ENCODE results near the gene FAM222B. TPM values are rescaled to one million over a fixed set of nuclear protein-coding genes. Genes with fewer than 3 reads are reported as not detected.

The FAM222B gene
- total RNA-seq, 1 donor from 2014 or later, result 7.1 TPM

DNA sequence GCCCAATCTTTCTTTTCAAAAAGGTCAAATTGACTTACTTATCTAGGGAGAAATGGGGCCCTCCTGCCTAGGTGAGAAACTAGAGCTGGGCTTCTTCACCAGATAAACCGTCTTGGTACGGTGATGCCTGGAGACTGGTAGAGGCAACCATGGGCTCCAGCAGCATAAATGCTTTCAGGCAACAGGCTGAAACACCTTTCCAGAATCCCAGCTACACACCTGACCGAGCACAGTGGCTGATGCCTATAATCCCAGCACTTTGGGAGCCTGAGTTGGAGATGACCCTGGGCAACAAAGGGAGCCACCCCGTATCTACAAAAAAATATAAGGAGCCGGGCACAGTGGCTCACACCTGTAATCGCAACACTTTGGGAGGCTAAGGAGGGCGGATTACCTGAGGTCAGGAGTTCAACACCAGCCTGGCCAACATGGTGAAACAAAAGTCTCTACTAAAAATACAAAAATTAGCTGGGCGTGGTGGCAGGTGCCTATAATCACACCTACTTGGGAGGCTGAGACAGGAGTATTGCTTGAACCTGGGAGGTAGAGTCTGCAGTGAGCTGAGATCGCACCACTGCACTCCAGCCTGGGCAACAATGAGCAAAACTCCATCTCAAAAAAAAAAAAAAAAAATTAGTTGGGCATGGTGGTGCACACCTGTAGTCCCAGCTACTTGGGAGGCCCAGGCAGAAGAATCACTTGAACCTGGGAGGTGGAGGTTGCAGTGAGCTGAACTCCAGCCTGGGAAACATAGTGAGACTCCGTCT, 90.8 kb downstream of the FAM222B start:
- H3K27me3 Mint-ChIP-seq (ENCODE audit: insufficient read depth, low read depth), result no peaks in the 10 kb centered on the region
- H3K27me3 ChIP-seq, result no peaks in the 10 kb centered on the region
- no peaks in the 10 kb centered on the region for H3K9me3 Mint-ChIP-seq
- no peak overlapping the region for H3K4me3 ChIP-seq
- H4K20me1 ChIP-seq (ENCODE audit: low read depth), result peaks cover 45% of the 10 kb centered on the region
- peaks cover 59% of the 10 kb centered on the region for H3F3A ChIP-seq (ENCODE audit: low read depth)
- H3K4me1 ChIP-seq, result peaks cover 3% of the 10 kb centered on the region
- no peak for TF ChIP-seq EZH2phosphoT487 (IDR thresholded peaks at IDR 0.05)
- no peak overlapping the region for H2AFZ ChIP-seq (replicated peaks)
- H3K4me2 ChIP-seq, result no peak overlapping the region
- H3K4me3 Mint-ChIP-seq, result no peak overlapping the region
- H3K36me3 ChIP-seq, result peaks cover 7% of the 10 kb centered on the region
- H3K4me1 Mint-ChIP-seq, result peaks cover 17% of the 10 kb centered on the region
- peaks cover 13% of the 10 kb centered on the region for H3K36me3 Mint-ChIP-seq
- no peak overlapping the region for H3K27ac ChIP-seq
- no peaks in the 10 kb centered on the region for H3K9me3 ChIP-seq (ENCODE audit: low read depth)
- H3K9ac ChIP-seq, result no peak overlapping the region
- no peak overlapping the region for H3K27ac Mint-ChIP-seq
- no peak for DNase-seq (ENCODE audit: low spot score)
- peaks cover 28% of the 10 kb centered on the region for H3K79me2 ChIP-seq (ENCODE audit: low read depth)

DNA sequence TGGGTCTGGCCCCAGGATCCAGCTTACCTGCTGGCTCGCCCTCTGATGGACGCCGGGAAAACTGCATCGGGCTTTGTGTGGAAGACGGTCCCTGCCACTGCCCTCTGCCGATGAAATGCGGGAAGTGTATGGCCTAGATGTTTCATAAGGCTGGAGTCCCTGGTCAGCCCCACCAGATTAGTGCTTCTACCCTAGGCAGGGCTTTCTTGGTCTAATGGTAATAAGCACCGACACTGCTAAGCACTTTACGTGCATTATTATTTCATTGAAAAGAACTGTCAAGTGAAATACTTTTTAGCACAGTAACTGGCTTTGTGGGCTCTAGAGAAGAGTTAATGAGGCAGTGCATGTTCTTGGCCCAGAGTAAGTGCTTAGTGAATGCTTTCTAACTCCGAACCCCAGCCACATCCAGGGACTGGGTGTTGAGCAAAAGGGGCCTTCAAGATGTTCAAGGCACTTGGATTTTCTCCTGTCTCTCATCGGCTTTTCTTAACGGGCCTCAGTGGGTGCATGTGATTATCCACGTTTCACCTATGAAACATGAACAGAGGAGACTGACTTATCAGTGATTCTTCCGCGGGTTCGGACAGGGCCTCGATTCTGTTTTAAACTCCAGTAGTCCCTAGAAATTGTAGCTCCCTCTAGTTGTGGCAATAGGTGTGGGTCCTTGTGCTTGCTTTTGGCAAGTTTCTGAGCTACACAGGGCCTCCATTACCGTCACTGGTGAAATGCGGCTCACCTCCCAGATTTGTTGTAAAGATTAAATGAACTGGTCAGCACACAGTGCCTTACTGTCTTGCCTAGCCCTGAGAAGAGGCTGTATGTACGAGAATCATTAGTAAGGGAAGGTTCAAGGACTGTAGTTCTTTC, 92.2 kb downstream of the FAM222B start:
- Mint-ChIP-seq H3K27me3 (ENCODE audit: insufficient read depth, low read depth) (no peaks in the 10 kb centered on the region), H3K4me1 (peaks cover 27% of the 10 kb centered on the region), H3K27ac (peak overlapping the region; percentile 33), H3K36me3 (peaks cover 9% of the 10 kb centered on the region), H3K9me3 (no peaks in the 10 kb centered on the region), H3K4me3 (no peak overlapping the region)
- no peak overlapping the region for H3K27ac ChIP-seq
- H3K79me2 ChIP-seq (ENCODE audit: low read depth), result peaks cover 41% of the 10 kb centered on the region
- H3K36me3 ChIP-seq, result peaks cover 7% of the 10 kb centered on the region
- H3K27me3 ChIP-seq, result no peaks in the 10 kb centered on the region
- TF ChIP-seq, protein P1, sequence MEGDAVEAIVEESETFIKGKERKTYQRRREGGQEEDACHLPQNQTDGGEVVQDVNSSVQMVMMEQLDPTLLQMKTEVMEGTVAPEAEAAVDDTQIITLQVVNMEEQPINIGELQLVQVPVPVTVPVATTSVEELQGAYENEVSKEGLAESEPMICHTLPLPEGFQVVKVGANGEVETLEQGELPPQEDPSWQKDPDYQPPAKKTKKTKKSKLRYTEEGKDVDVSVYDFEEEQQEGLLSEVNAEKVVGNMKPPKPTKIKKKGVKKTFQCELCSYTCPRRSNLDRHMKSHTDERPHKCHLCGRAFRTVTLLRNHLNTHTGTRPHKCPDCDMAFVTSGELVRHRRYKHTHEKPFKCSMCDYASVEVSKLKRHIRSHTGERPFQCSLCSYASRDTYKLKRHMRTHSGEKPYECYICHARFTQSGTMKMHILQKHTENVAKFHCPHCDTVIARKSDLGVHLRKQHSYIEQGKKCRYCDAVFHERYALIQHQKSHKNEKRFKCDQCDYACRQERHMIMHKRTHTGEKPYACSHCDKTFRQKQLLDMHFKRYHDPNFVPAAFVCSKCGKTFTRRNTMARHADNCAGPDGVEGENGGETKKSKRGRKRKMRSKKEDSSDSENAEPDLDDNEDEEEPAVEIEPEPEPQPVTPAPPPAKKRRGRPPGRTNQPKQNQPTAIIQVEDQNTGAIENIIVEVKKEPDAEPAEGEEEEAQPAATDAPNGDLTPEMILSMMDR (IDR thresholded peaks at IDR 0.05), result peak; percentile 99
- TF ChIP-seq EZH2phosphoT487 (IDR thresholded peaks at IDR 0.05), result no peak
- H3K4me1 ChIP-seq, result peaks cover 16% of the 10 kb centered on the region
- H4K20me1 ChIP-seq (ENCODE audit: low read depth), result peaks cover 57% of the 10 kb centered on the region
- H3F3A ChIP-seq (ENCODE audit: low read depth), result peaks cover 73% of the 10 kb centered on the region
- peak; percentile 96 for DNase-seq (ENCODE audit: low spot score)
- H3K9ac ChIP-seq, result no peak overlapping the region
- H3K9me3 ChIP-seq (ENCODE audit: low read depth), result no peaks in the 10 kb centered on the region
- H3K4me2 ChIP-seq, result no peak overlapping the region
- H3K4me3 ChIP-seq, result no peak overlapping the region
- no peak overlapping the region for H2AFZ ChIP-seq (replicated peaks)

DNA sequence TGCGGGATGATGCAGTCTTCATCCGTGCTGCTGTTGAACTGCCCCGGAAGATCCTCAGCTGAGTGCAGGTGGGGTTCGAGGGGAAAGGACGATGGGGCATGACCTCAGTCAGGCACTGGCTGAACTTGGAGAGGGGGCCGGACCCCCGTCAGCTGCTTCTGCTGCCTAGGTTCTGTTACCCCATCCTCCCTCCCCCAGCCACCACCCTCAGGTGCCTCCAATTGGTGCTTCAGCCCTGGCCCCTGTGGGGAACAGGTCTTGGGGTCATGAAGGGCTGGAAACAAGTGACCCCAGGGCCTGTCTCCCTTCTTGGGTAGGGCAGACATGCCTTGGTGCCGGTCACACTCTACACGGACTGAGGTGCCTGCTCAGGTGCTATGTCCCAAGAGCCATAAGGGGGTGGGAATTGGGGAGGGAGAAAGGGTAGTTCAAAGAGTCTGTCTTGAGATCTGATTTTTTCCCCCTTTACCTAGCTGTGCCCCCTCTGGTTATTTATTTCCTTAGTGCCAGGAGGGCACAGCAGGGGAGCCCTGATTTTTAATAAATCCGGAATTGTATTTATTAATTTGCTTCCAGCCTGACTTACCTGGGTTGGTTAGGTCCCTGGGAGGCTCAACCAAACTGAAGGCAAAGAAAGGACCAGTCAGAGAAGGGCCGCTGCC, 92.9 kb downstream of the FAM222B start:
- H3K27me3 Mint-ChIP-seq (ENCODE audit: insufficient read depth, low read depth), result peaks cover 2% of the 10 kb centered on the region
- H2AFZ ChIP-seq (replicated peaks), result no peak overlapping the region
- peaks cover 9% of the 10 kb centered on the region for H3K36me3 Mint-ChIP-seq
- no peak overlapping the region for H3K27ac Mint-ChIP-seq
- peaks cover 81% of the 10 kb centered on the region for H3F3A ChIP-seq (ENCODE audit: low read depth)
- peaks cover 7% of the 10 kb centered on the region for H3K36me3 ChIP-seq
- H3K9me3 ChIP-seq (ENCODE audit: low read depth), result no peaks in the 10 kb centered on the region
- TF ChIP-seq EZH2phosphoT487 (IDR thresholded peaks at IDR 0.05) (no peak), EZH2 (IDR thresholded peaks at IDR 0.05) (no peak)
- TF ChIP-seq, protein P1 (IDR thresholded peaks at IDR 0.05), result no peak
- no peak overlapping the region for H3K9ac ChIP-seq
- peaks cover 16% of the 10 kb centered on the region for H3K4me1 ChIP-seq
- no peak overlapping the region for H3K4me3 Mint-ChIP-seq
- H4K20me1 ChIP-seq (ENCODE audit: low read depth), result peaks cover 64% of the 10 kb centered on the region
- no peak overlapping the region for H3K4me3 ChIP-seq
- H3K4me2 ChIP-seq, result no peak overlapping the region
- no peaks in the 10 kb centered on the region for H3K9me3 Mint-ChIP-seq
- no peaks in the 10 kb centered on the region for H3K27me3 ChIP-seq
- H3K27ac ChIP-seq, result no peak overlapping the region
- peaks cover 27% of the 10 kb centered on the region for H3K4me1 Mint-ChIP-seq
- DNase-seq (ENCODE audit: low spot score), result no peak
- peaks cover 49% of the 10 kb centered on the region for H3K79me2 ChIP-seq (ENCODE audit: low read depth)
